HG03097 (cell line): ENCODE measurements around the gene OR1L4.

ENCODE experiments used
- ATAC-seq: cut with Tn5 transposase; IDR thresholded peaks from one replicate; pipeline ENCODE4 v1.9.1; 2021; ENCODE audit not compliant: unreplicated experiment, low FRiP score

Gene OR1L4, protein sequence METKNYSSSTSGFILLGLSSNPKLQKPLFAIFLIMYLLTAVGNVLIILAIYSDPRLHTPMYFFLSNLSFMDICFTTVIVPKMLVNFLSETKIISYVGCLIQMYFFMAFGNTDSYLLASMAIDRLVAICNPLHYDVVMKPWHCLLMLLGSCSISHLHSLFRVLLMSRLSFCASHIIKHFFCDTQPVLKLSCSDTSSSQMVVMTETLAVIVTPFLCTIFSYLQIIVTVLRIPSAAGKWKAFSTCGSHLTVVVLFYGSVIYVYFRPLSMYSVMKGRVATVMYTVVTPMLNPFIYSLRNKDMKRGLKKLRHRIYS

DNA sequence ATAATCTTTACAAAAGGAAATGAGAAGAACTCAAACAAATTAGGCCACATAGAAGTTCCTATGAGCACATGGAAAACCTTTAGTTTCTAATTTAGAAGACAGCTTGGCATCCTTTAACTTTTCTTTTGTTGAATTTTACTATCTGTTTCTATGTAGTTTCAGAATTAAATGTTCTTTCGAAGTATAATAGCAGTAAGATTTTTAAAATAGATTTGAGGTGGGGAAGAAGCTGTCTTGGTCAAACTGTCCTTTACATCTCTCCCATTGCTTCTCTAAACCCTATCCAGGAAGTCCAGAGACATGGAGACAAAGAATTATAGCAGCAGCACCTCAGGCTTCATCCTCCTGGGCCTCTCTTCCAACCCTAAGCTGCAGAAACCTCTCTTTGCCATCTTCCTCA lies at the start of gene OR1L4:
TSS of gene OR1L4 (plus strand) at position 301 of the 400 bp plus-strand sequence. CDS start at position 301, 0 bp downstream.
- no peak for ATAC-seq

DNA sequence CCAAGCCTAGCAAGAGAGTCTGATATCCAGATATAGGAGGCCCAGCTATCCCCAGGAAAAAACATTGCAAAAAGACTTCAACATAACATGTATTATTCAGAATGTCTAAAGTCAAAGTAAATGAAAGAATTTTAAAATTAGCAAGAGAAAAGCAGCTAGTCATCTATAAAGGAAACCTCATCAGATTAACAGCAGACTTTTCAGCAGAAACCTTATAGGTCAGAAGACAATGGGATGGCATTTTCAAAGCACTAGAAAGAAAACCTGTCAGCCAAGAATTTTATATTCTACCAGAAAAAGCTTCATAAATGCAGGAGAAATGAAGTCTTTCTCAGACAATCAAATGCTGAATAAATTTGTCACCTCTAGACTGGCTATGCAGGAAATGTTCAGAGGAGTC lies 38.9 kb upstream of the OR1L4 start:
- ATAC-seq, result no peak

DNA sequence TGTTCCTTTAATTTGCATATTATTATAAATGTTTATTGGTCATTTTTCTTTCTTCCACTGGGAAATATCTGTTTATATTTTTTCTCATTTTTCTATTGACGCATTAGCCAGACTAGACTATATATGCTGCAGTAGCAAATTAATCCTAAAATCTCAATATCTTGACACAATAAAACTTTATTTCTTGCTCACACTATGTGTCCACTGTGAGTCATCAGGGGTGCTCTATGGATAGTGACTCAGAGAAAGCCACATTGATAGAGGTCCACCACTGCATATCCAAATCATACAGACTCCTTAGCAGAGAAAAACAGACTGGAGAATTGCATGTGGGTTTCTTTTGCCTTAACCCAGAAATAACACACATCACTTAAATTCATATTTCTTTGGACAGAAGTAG lies 28.1 kb upstream of the OR1L4 start:
- ATAC-seq, result no peak

DNA sequence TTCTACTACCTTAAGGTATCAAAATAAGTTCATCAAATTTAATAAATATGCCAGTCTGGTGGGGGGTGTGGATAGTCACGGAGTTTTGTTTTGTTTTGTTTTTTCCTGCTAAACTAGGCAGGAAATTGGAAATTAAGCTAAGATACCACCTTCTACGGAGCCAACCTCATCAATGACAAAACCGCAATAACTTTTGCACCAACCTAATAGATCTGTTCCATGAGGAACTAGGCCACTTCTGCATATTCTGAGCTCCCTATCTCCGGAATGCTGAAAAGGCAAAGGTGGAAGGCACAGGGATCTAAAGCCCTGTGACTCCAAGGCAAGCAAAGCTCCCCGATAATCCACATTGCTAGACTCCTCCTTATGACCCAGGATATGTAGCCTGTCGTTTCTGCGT lies 5.8 kb upstream of the OR1L4 start:
- no peak for ATAC-seq

DNA sequence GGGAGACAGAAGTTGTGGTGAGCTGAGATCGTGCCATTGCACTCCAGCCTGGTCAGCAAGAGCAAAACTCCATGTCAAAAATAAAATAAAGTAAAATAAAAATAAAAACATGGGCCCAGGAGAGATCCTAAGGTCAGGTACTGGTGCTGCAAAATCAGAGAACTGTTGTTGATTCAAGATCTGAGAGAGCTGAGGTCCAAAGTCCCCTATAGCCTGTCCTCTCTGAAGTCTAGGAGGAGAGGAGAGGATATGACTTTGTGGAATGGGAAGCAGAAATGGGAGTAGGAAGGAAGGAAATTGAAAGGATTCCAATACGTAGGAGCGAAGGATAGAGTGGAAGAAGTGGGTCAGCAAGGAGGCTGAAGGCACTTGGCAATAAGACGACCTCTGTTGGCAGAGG lies 4.6 kb upstream of the OR1L4 start:
- ATAC-seq, result no peak

DNA sequence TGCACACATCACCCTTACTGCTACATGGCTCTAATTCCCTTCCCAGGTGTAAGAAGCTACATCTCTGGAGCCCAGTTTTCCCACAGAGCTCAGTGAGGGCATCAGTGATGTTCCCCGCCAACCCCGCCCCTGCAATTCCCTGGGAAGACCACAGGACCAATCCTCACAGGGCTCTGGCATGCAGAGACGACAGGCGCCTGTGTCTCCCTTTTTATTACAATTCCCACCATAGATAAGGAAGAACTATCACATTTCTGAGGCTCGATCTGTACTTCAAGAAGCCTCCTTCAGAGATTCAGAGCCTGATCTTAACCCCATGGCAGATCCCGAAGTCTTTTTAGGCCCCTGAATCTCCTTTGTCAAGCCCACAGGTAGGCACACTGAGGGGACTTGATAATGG lies 18.2 kb downstream of the OR1L4 start, which contains the start of gene OR1L6:
TSS of gene OR1L6 (plus strand) at position 301 of the 400 bp plus-strand sequence. CDS start 7,545 bp downstream, outside the sequence.
- no peak for ATAC-seq

DNA sequence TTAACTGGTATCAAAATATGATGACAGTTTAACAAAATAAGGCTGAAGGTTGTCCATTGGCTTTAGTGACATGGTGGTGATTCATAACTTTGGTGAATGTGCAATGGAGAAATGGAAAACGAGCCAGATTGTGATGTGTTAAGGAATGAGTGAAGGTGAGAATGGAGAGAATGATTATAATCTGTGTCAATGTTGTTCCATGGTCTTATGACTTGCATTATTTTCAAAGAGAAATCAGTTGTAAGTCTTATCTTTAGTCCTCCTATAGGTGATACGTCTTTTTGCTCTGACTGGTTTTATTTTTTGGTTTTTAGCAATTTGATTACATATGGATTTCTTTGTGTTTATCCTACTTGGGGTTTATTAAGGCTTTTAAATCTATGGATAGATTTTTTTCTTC lies 31.0 kb downstream of the OR1L4 start:
- no peak for ATAC-seq

DNA sequence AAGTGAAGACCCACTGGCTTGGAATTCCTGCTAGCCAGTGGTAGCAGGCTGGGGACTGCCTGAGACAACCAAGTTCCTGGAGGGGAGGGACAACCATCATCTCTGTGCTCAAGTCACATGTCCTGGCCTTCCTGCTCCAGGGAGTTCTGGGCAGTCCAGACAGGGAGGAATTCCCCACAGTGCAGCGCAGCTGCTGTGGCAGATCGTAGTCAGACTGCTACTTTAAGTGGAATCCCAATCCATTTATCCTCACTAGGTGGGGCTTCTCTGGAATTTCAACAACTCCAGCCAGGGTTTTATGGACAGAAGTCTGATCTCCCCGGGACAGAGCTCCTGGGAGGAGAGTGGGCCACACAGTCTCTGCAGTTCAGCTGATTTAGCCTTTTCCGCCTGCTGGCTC lies 44.0 kb downstream of the OR1L4 start:
- no peak for ATAC-seq
